Naive thymus-derived CD4-positive, alpha-beta T cell (primary cell): ENCODE data around the gene TMEM50B. TPM values are rescaled to one million over a fixed set of nuclear protein-coding genes. Genes with fewer than 3 reads are reported as not detected.

Experiments used
- ATAC-seq: fragments of 150-1000 bp; cut with Tn5 transposase; 2 replicates; pipeline ENCODE4 v1.10.0; 2021; ENCODE audit warnings: mild to moderate bottlenecking, moderate library complexity
- CTCF ChIA-PET: fragments of 350-600 bp; sonication (Branson Sonifier 250); formaldehyde crosslinking; loops from one replicate; lab custom pipeline; 2021; ENCODE audit warnings: antibody characterized with exemption; lab: Charles Lee
- POLR2A ChIA-PET: fragments of 350-600 bp; sonication (Branson Sonifier 250); formaldehyde crosslinking; loops from one replicate; lab custom pipeline; 2021; ENCODE audit warnings: antibody characterized with exemption, inconsistent platforms; lab: Charles Lee
- DNase-seq, 9 donors: peaks; one replicate each; pipeline versions ENCODE4 v3.0.0 to v3.0.0-alpha.2; 2020 to 2022; ENCODE audit warnings: mixed read lengths in 1 of 9
- H3K27ac ChIP-seq: one replicate; pipeline ENCODE4 v1.7.0; 2013; ENCODE audit warnings: mild to moderate bottlenecking, low read depth, low read length, moderate library complexity
- H3K27me3 ChIP-seq, 2 donors: one replicate each; pipeline ENCODE4 v1.7.0; 2013; ENCODE audit warnings: low read length in 2 of 2, mild to moderate bottlenecking in 2 of 2, moderate library complexity in 2 of 2; ENCODE audit not compliant: control insufficient read depth in 2 of 2, insufficient read depth in 2 of 2
- H3K36me3 ChIP-seq, 3 experiments: 1 replicate in 2 of 3; 2 replicates in 1 of 3; pipeline ENCODE4 v1.7.0; 2013; ENCODE audit warnings: low read length in 3 of 3, mild to moderate bottlenecking in 3 of 3, moderate library complexity in 1 of 3; ENCODE audit not compliant: insufficient read depth in 3 of 3, control insufficient read depth in 2 of 3
- H3K4me1 ChIP-seq, 2 donors: one replicate each; pipeline ENCODE4 v1.7.0; 2013; ENCODE audit warnings: low read length in 2 of 2, mild to moderate bottlenecking in 2 of 2, moderate library complexity in 1 of 2; ENCODE audit not compliant: control insufficient read depth in 2 of 2, insufficient read depth in 2 of 2
- H3K4me3 ChIP-seq: 2 replicates; pipeline ENCODE4 v1.7.0; 2013; ENCODE audit warnings: mild to moderate bottlenecking, low read length
- H3K9me3 ChIP-seq, 3 experiments: 1 replicate in 2 of 3; 2 replicates in 1 of 3; pipeline ENCODE4 v1.7.0; 2013; ENCODE audit warnings: low read length in 3 of 3; ENCODE audit not compliant: control insufficient read depth in 2 of 3
- H3K27ac Mint-ChIP-seq, 9 donors: one replicate each; pipeline ENCODE4 v1.8.0; 2020 to 2022; ENCODE audit warnings: mixed read lengths in 9 of 9, mild to moderate bottlenecking in 8 of 9, moderate library complexity in 5 of 9, inconsistent platforms in 2 of 9
- H3K27me3 Mint-ChIP-seq, 5 donors: one replicate each; pipeline ENCODE4 v1.8.0; 2021 to 2022; ENCODE audit warnings: mixed read lengths in 5 of 5, mild to moderate bottlenecking in 1 of 5
- H3K36me3 Mint-ChIP-seq, 5 donors: one replicate each; pipeline ENCODE4 v1.8.0; 2020 to 2022; ENCODE audit warnings: mixed read lengths in 5 of 5, mild to moderate bottlenecking in 3 of 5, inconsistent platforms in 1 of 5
- H3K4me1 Mint-ChIP-seq, 7 donors: one replicate each; pipeline ENCODE4 v1.8.0; 2020 to 2022; ENCODE audit warnings: mixed read lengths in 7 of 7, mild to moderate bottlenecking in 3 of 7, inconsistent platforms in 1 of 7
- H3K4me3 Mint-ChIP-seq, 10 donors: one replicate each; pipeline ENCODE4 v1.8.0; 2020 to 2022; ENCODE audit warnings: mild to moderate bottlenecking in 10 of 10, mixed read lengths in 10 of 10, moderate library complexity in 6 of 10, inconsistent platforms in 2 of 10
- H3K9me3 Mint-ChIP-seq, 11 donors: one replicate each; pipeline ENCODE4 v1.8.0; 2020 to 2022; ENCODE audit warnings: mixed read lengths in 11 of 11, mild to moderate bottlenecking in 4 of 11, inconsistent platforms in 1 of 11, moderate library complexity in 1 of 11
- intact Hi-C, 2 donors: fragments of 100-400 bp; cut with micrococcal nuclease; formaldehyde crosslinking; loops; one replicate each; pipeline ENCODE4 v1.15.1; 2023
- polyA plus RNA-seq, 2 donors: library from polyadenylated mRNA; unstranded; fragments of 300-500 nt; fragmentation: Illumina TruSeq; gene quantifications; one replicate each; pipeline ENCODE4 v1.2.3, GENCODE V29; 2021
- total RNA-seq, 6 experiments: library from RNA in 5 of 6; stranded (reverse) in 5 of 6; gene quantifications; 1 replicate in 5 of 6; 2 replicates in 1 of 6; pipeline ENCODE4 v1.2.3 and lab custom pipeline; 2021 to 2026

TMEM50B gene
- total and polyA plus RNA-seq, 7 experiments from 2014 or later, result 37.0 to 108 (median 46.5) TPM

GRCh38 chr21:33443194-33443593, 36.6 kb downstream of the TMEM50B start:
- H3K4me3 ChIP-seq, result no peak overlapping the region
- H3K4me1 Mint-ChIP-seq, result peaks cover 4 to 10% (median 6%) of the 10 kb centered on the region in 7 donors
- H3K27ac ChIP-seq, result no peak overlapping the region
- H3K4me3 Mint-ChIP-seq, result no peak overlapping the region
- ATAC-seq (no peak), DNase-seq (no peak)
- H3K36me3 ChIP-seq, result peaks cover 0 to 14% (median 2%) of the 10 kb centered on the region in 3 experiments
- no peaks in the 10 kb centered on the region for H3K27me3 Mint-ChIP-seq
- no peaks in the 10 kb centered on the region for H3K9me3 Mint-ChIP-seq
- intact Hi-C loops, result loop anchor here (5.0 to 10.0 kb wide), 2 partner anchors 41 to 508 kb away; partner anchors contain the start of gene IFNGR2 (in 1 of the 2)
- no peaks in the 10 kb centered on the region for H3K4me1 ChIP-seq
- peak overlapping the region in 1 of 9 donors; percentile 50 for H3K27ac Mint-ChIP-seq
- ChIA-PET POLR2A (no interaction called here), CTCF (interaction anchor here (1.0 to 1.2 kb wide), 2 partner anchors 23 to 74 kb away, joined by 3 read pairs; no protein-coding TSS in a partner anchor)
- no peaks in the 10 kb centered on the region for H3K9me3 ChIP-seq
- H3K27me3 ChIP-seq, result no peaks in the 10 kb centered on the region
- H3K36me3 Mint-ChIP-seq, result peaks cover 0 to 15% (median 11%) of the 10 kb centered on the region in 5 donors

DNA sequence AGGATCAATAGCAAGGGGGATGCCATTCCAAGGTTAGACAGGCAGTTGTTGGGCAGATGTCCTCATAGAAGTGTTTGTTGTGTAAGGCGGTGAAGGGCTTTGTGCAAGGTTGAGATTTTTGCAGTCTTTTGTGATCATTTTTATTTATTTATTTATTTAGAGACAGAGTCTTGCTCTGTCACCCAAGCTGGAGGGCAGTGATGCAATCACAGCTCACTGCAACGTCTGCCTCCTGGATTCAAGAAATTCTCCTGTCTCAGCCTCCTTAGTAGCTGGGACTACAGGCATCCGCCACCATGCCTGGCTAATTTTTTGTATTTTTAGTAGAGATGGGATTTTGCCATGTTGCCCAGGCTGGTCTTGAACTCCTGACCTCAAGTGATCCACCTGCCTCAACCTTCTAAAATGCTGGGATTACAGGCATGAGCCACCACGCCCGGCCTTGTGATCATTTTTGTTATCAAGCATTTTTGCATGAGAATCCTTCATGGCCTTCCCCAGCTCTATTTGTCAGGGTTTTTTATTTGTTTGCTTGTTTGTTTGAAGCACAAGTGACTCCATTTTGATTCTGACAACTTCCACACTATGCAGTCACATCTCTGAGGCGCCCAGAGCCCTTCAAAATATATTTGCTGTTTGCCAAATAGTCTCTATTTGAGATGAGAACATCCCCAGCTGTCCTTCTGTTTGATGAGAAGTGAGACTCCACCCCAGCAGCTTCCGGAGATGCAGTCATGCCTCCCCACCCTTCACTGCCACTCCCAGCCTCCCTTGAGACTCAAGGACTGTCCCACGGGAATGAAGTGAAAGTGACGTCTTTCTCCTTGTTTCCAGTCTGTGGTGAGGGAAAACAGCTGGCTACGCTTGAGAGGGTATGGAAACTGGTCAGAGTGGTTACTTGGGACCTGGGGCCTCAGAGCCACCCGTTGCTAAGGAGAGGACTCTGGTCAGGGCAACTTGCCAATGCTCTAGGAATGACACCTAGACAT, 38.0 kb downstream of the TMEM50B start:
- CTCF ChIA-PET, result interaction anchor here (0.6 to 1.8 kb wide), 5 partner anchors 57 to 245 kb away, joined by 3 to 10 read pairs (median 4); no protein-coding TSS in a partner anchor
- DNase-seq (no peak), ATAC-seq (no peak)
- no peaks in the 10 kb centered on the region for H3K9me3 Mint-ChIP-seq
- no peak overlapping the region for H3K27ac ChIP-seq
- no peaks in the 10 kb centered on the region for H3K27me3 Mint-ChIP-seq
- peak overlapping the region in 6 of 9 donors; percentile 9 to 78 (median 55) for H3K27ac Mint-ChIP-seq
- no peak overlapping the region for H3K4me3 ChIP-seq
- no peaks in the 10 kb centered on the region for H3K4me1 ChIP-seq
- H3K27me3 ChIP-seq, result no peaks in the 10 kb centered on the region
- no peak overlapping the region for H3K4me3 Mint-ChIP-seq
- H3K4me1 Mint-ChIP-seq, result peaks cover 4 to 10% (median 6%) of the 10 kb centered on the region in 7 donors
- H3K9me3 ChIP-seq, result no peaks in the 10 kb centered on the region
- intact Hi-C loops, result loop anchor here (5.0 to 10.0 kb wide), 2 partner anchors 39 to 507 kb away; partner anchors contain the start of gene IFNGR2 (in 1 of the 2)
- H3K36me3 ChIP-seq, result peaks cover 0 to 25% (median 2%) of the 10 kb centered on the region in 3 experiments
- H3K36me3 Mint-ChIP-seq, result peaks cover 0 to 19% (median 12%) of the 10 kb centered on the region in 5 donors
- POLR2A ChIA-PET, result interaction anchor here (0.9 kb wide), 1 partner anchor 240 kb away, joined by 3 read pairs; no protein-coding TSS in a partner anchor

GRCh38 chr21:33437140-33437539, 42.6 kb downstream of the TMEM50B start:
- Histone ChIP-seq H3K9me3 (no peaks in the 10 kb centered on the region), H3K36me3 (peaks cover 3 to 62% (median 9%) of the 10 kb centered on the region in 3 experiments), H3K4me3 (no peak overlapping the region), H3K27me3 (no peaks in the 10 kb centered on the region), H3K27ac (no peak overlapping the region), H3K4me1 (no peaks in the 10 kb centered on the region)
- Mint-ChIP-seq H3K36me3 (peaks cover 7 to 41% (median 20%) of the 10 kb centered on the region in 5 donors), H3K4me3 (no peak overlapping the region), H3K27me3 (no peaks in the 10 kb centered on the region), H3K27ac (peak overlapping the region in 4 of 9 donors; percentile 32 to 72 (median 56)), H3K9me3 (no peaks in the 10 kb centered on the region), H3K4me1 (peaks cover 0 to 31% (median 15%) of the 10 kb centered on the region in 7 donors)
- POLR2A ChIA-PET, result interaction anchor here (0.6 to 1.3 kb wide), 3 partner anchors 8 to 27 kb away, joined by 3 to 4 read pairs (median 3); no protein-coding TSS in a partner anchor
- CTCF ChIA-PET, result no interaction called here
- no peak for ATAC-seq
- DNase-seq, result no peak
- intact Hi-C loops, result no loop called here

DNA sequence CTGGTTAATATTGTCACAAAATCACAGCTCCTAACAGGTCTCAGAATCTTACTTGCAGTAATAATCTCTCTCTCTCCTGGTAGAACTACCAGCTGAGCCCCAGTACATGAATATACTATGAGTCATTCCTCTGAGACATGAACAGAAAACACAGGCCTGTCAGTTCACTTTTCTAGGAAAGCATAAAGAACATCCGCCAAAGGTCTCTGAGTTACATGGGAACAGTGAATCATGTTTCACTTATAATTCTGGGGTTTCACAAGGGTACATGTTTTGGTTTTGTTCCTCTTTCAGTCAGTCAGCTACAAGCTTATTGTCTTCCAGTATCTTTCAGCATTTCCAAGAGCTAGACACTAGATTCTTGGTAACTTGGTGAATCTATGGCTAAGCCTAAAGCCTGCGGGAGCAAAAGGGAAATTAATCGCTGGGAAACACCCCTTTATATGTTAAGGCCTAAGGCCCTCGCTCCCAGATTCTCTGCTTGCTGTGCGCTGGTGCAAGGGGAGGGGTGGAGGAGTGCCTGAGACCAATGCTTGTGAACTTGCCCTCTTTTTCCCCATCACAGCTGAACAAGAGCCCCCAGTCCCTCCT, 44.9 kb downstream of the TMEM50B start:
- DNase-seq (peak in 1 of 9 donors; percentile 24), ATAC-seq (peak; percentile 88)
- Mint-ChIP-seq H3K27me3 (no peaks in the 10 kb centered on the region), H3K27ac (peak overlapping the region; percentile 28 to 85 (median 68)), H3K36me3 (peaks cover 7 to 45% (median 22%) of the 10 kb centered on the region in 5 donors), H3K4me3 (peak overlapping the region in 2 of 10 donors; percentile 59 to 62), H3K4me1 (peaks cover 0 to 32% (median 10%) of the 10 kb centered on the region in 7 donors), H3K9me3 (no peaks in the 10 kb centered on the region)
- intact Hi-C loops, result loop anchor here in 1 of 2 donors (2.0 kb wide), 1 partner anchor 52 kb away; no protein-coding TSS in a partner anchor
- H3K27ac ChIP-seq, result peak overlapping the region; percentile 17
- no peaks in the 10 kb centered on the region for H3K27me3 ChIP-seq
- H3K4me3 ChIP-seq, result no peak overlapping the region
- ChIA-PET CTCF (interaction anchor here (0.6 to 2.2 kb wide), 2 partner anchors 11 to 53 kb away, joined by 5 to 11 read pairs; no protein-coding TSS in a partner anchor), POLR2A (interaction anchor here (1.4 to 1.7 kb wide), 2 partner anchors 22 to 74 kb away, joined by 3 read pairs; no protein-coding TSS in a partner anchor)
- H3K9me3 ChIP-seq, result no peaks in the 10 kb centered on the region
- no peaks in the 10 kb centered on the region for H3K4me1 ChIP-seq
- peaks cover 7 to 83% (median 10%) of the 10 kb centered on the region in 3 experiments for H3K36me3 ChIP-seq

GRCh38 chr21:33433425-33434114, 46.2 kb downstream of the TMEM50B start:
- POLR2A ChIA-PET, result interaction anchor here (1.4 kb wide), 1 partner anchor 23 kb away, joined by 3 read pairs; no protein-coding TSS in a partner anchor
- CTCF ChIA-PET, result interaction anchor here (2.2 kb wide), 1 partner anchor 13 kb away, joined by 11 read pairs; no protein-coding TSS in a partner anchor
- peaks cover 7 to 43% (median 18%) of the 10 kb centered on the region in 5 donors for H3K36me3 Mint-ChIP-seq

More at GRCh38 chr21:33433425-33434114, 46.2 kb downstream of the TMEM50B start:
- Mint-ChIP-seq H3K27ac (peak overlapping the region; percentile 20 to 83 (median 70)), H3K4me1 (peaks cover 0 to 32% (median 10%) of the 10 kb centered on the region in 7 donors), H3K4me3 (peak overlapping the region in 2 of 10 donors; percentile 21 to 61), H3K9me3 (no peaks in the 10 kb centered on the region), H3K27me3 (no peaks in the 10 kb centered on the region)
- Histone ChIP-seq H3K27ac (no peak overlapping the region), H3K9me3 (no peaks in the 10 kb centered on the region), H3K36me3 (peaks cover 10 to 91% (median 12%) of the 10 kb centered on the region in 3 experiments), H3K4me3 (no peak overlapping the region), H3K27me3 (no peaks in the 10 kb centered on the region), H3K4me1 (no peaks in the 10 kb centered on the region)
- DNase-seq (no peak), ATAC-seq (peak; percentile 31)
- intact Hi-C loops, result loop anchor here in 1 of 2 donors (2.0 kb wide), 1 partner anchor 51 kb away; no protein-coding TSS in a partner anchor
